ENCODE data around the gene MBLAC1.

MBLAC1 gene

GRCh38 chr7:100154651-100155491 is 28.1 kb downstream of the MBLAC1 start:
- DNase-seq, result no peak

- DNase-seq, result no peak
Observed at GRCh38 chr7:100155553-100156317, 29.0 kb downstream of the MBLAC1 start.

- no peak for DNase-seq
Observed at GRCh38 chr7:100156331-100157068, 29.7 kb downstream of the MBLAC1 start.

GRCh38 chr7:100157069-100157333 is 30.2 kb downstream of the MBLAC1 start:
- no peak for DNase-seq

- no peak for DNase-seq
Observed at GRCh38 chr7:100157334-100158228, 30.8 kb downstream of the MBLAC1 start.

GRCh38 chr7:100158229-100159098 is 31.7 kb downstream of the MBLAC1 start, which contains the start of gene TRAPPC14:
Gene TRAPPC14 (minus strand): TSS chr7:100158723. CDS start chr7:100158499, 224 bp downstream.
- DNase-seq, result peak; percentile 44

GRCh38 chr7:100159099-100159623 is 32.4 kb downstream of the MBLAC1 start:
- DNase-seq, result no peak

- DNase-seq, result no peak
Observed at GRCh38 chr7:100160067-100160466, 33.3 kb downstream of the MBLAC1 start.

GRCh38 chr7:100163006-100163531 is 36.3 kb downstream of the MBLAC1 start:
- DNase-seq, result no peak

- DNase-seq, result no peak
Observed at GRCh38 chr7:100163871-100164270, 37.1 kb downstream of the MBLAC1 start.

GRCh38 chr7:100166317-100166940 is 39.7 kb downstream of the MBLAC1 start:
- DNase-seq, result no peak

- DNase-seq, result no peak
Observed at GRCh38 chr7:100166970-100167911, 40.5 kb downstream of the MBLAC1 start.

- no peak for DNase-seq
Observed at GRCh38 chr7:100167912-100168323, 41.2 kb downstream of the MBLAC1 start.

- DNase-seq, result no peak
Observed at GRCh38 chr7:100169147-100169850, 42.5 kb downstream of the MBLAC1 start.

GRCh38 chr7:100170101-100170897 is 43.5 kb downstream of the MBLAC1 start:
- no peak for DNase-seq

- DNase-seq, result no peak
Observed at GRCh38 chr7:100171087-100171681, 44.4 kb downstream of the MBLAC1 start.

- no peak for DNase-seq
Observed at GRCh38 chr7:100171840-100172239, 45.1 kb downstream of the MBLAC1 start.
